H1 (cell line): ENCODE data around the gene NRSN2.

Source experiments
- JUN ChIP-seq: IDR thresholded peaks from 2 replicates; pipeline ENCODE4 v1.6.1; 2011; ENCODE audit warnings: low read depth, mild to moderate bottlenecking, improper control_type of control experiment, low read length
- RAD21 ChIP-seq, 2 experiments: IDR thresholded peaks in 1 of 2; conservative IDR thresholded peaks in 1 of 2; 2 replicates each; pipeline ENCODE4 v1.6.1; 2011; ENCODE audit warnings: low read depth in 2 of 2, low read length in 2 of 2, improper control_type of control experiment in 1 of 2, inconsistent platforms in 1 of 2, mild to moderate bottlenecking in 1 of 2, moderate library complexity in 1 of 2
- RFX5 ChIP-seq: IDR thresholded peaks from 2 replicates; pipeline ENCODE4 v1.6.1; 2011; ENCODE audit warnings: low read depth, low read length, improper control_type of control experiment, borderline replicate concordance
- SUZ12 ChIP-seq: fragments of 200-600 bp; sonication (generic); IDR thresholded peaks from 2 replicates; pipeline ENCODE4 v1.6.1; 2012; ENCODE audit warnings: mild to moderate bottlenecking, inconsistent platforms, low read length, moderate library complexity, mixed read lengths

- TF ChIP-seq RAD21 (IDR thresholded peaks at IDR 0.05 in 1 of 2, conservative IDR thresholded peaks at IDR 0.05 in 1 of 2; ENCODE audit: low read depth in 2 of 2, low read length in 2 of 2) (peak; percentile 20 to 42), SUZ12 (no peak), RFX5 (peak; percentile 64; the same call in 1 of the 2 replicates), JUN (no peak)
Measured at GRCh38 chr20:324177-325044, 22.5 kb upstream of the NRSN2 start.
